Neural cell (in vitro differentiated cells): Measurements from ENCODE around the gene RUNX1. TPM values are rescaled to one million over a fixed set of nuclear protein-coding genes. Genes with fewer than 3 reads are reported as not detected.

Source experiments
- H2AFZ ChIP-seq: fragments of 200-600, 300-800 bp; sonication (generic), shearing (Covaris generic); 2 replicates; pipeline ENCODE4 v1.6.0; 2014; ENCODE audit warnings: low read depth, mild to moderate bottlenecking, antibody characterized with exemption, low read length, moderate library complexity
- H3F3A ChIP-seq: fragments of 200-600 bp; shearing (Covaris generic); 2 replicates; pipeline ENCODE4 v1.6.1; 2016; ENCODE audit warnings: mild to moderate bottlenecking, moderate library complexity, mixed read lengths, antibody characterized with exemption, low read length; ENCODE audit not compliant: insufficient read depth, poor library complexity, severe bottlenecking
- H3K27ac ChIP-seq: fragments of 200-600, 300-800 bp; sonication (generic), shearing (Covaris generic); 2 replicates; pipeline ENCODE4 v1.5.1; 2014; ENCODE audit warnings: mild to moderate bottlenecking, low read length, moderate library complexity
- H3K27me3 ChIP-seq: fragments of 300-800, 200-600 bp; sonication (generic), shearing (Covaris generic); 2 replicates; pipeline ENCODE4 v1.6.0; 2014; ENCODE audit warnings: mild to moderate bottlenecking, low read depth, low read length, moderate library complexity; ENCODE audit not compliant: insufficient read depth
- H3K36me3 ChIP-seq: fragments of 300-800, 200-600 bp; sonication (generic), shearing (Covaris generic); 2 replicates; pipeline ENCODE4 v1.5.1; 2014; ENCODE audit warnings: mild to moderate bottlenecking, antibody characterized with exemption, low read length, moderate library complexity; ENCODE audit not compliant: insufficient read depth
- H3K4me2 ChIP-seq: fragments of 300-800, 200-600 bp; sonication (generic), shearing (Covaris generic); 2 replicates; pipeline ENCODE4 v1.6.0; 2014; ENCODE audit warnings: mild to moderate bottlenecking, low read length
- H3K4me3 ChIP-seq: fragments of 300-800, 200-600 bp; sonication (generic), shearing (Covaris generic); 2 replicates; pipeline ENCODE4 v1.5.1; 2014; ENCODE audit warnings: mild to moderate bottlenecking, low read length, moderate library complexity
- H3K79me2 ChIP-seq: fragments of 200-600 bp; shearing (Covaris generic); replicated peaks from 2 replicates; pipeline ENCODE4 v1.6.0; 2014; ENCODE audit warnings: mild to moderate bottlenecking, low read length, moderate library complexity; ENCODE audit not compliant: insufficient read depth
- H3K9ac ChIP-seq: fragments of 300-800, 200-600 bp; sonication (generic), shearing (Covaris generic); 2 replicates; pipeline ENCODE4 v1.6.1; 2016; ENCODE audit warnings: mild to moderate bottlenecking, low read length, mixed read lengths
- H3K9me2 ChIP-seq: fragments of 200-600 bp; shearing (Covaris generic); 2 replicates; pipeline ENCODE4 v1.6.1; 2016; ENCODE audit warnings: mild to moderate bottlenecking, low read length, mixed read lengths; ENCODE audit not compliant: insufficient read depth
- H3K9me3 ChIP-seq: fragments of 200-600, 300-800 bp; sonication (generic), shearing (Covaris generic); 2 replicates; pipeline ENCODE4 v1.6.1; 2016; ENCODE audit warnings: mild to moderate bottlenecking, mixed run types, low read length, moderate library complexity, mixed read lengths
- H4K20me1 ChIP-seq: fragments of 200-600 bp; shearing (Covaris generic); 2 replicates; pipeline ENCODE4 v1.6.1; 2016; ENCODE audit warnings: mild to moderate bottlenecking, mixed run types; ENCODE audit not compliant: insufficient read depth
- CTCF ChIP-seq: fragments of 450-650 bp; IDR thresholded peaks from 2 replicates; pipeline ENCODE4 v1.5.1; 2014; ENCODE audit warnings: antibody characterized with exemption, mild to moderate bottlenecking, moderate library complexity; ENCODE audit not compliant: poor library complexity, severe bottlenecking
- EP300 ChIP-seq: fragments of 450-650 bp; conservative IDR thresholded peaks from 2 replicates; pipeline ENCODE4 v1.6.1; 2014; ENCODE audit warnings: antibody characterized with exemption, mild to moderate bottlenecking, moderate library complexity; ENCODE audit not compliant: poor library complexity, severe bottlenecking
- EZH2 ChIP-seq: fragments of 200-600, 300-800 bp; shearing (Covaris generic), sonication (generic); IDR thresholded peaks from 2 replicates; pipeline ENCODE4 v1.6.1; 2014; ENCODE audit warnings: antibody characterized with exemption, low read length, borderline replicate concordance, mild to moderate bottlenecking; ENCODE audit not compliant: insufficient read depth, poor library complexity, severe bottlenecking
- MXI1 ChIP-seq: fragments of 450-650 bp; conservative IDR thresholded peaks from 2 replicates; pipeline ENCODE4 v1.6.1; 2014; ENCODE audit warnings: antibody characterized with exemption, mild to moderate bottlenecking; ENCODE audit not compliant: poor library complexity, severe bottlenecking
- POLR2AphosphoS5 ChIP-seq: IDR thresholded peaks from 2 replicates; pipeline ENCODE4 v1.6.1; 2012
- RAD21 ChIP-seq: fragments of 450-650 bp; conservative IDR thresholded peaks from 2 replicates; pipeline ENCODE4 v1.6.1; 2014; ENCODE audit warnings: antibody characterized with exemption, mild to moderate bottlenecking, moderate library complexity
- REST ChIP-seq: IDR thresholded peaks from 2 replicates; pipeline ENCODE4 v1.6.1; 2012; ENCODE audit warnings: borderline replicate concordance
- SMC3 ChIP-seq: fragments of 450-650 bp; conservative IDR thresholded peaks from 2 replicates; pipeline ENCODE4 v1.6.1; 2014; ENCODE audit warnings: antibody characterized with exemption, mild to moderate bottlenecking, moderate library complexity; ENCODE audit not compliant: poor library complexity
- TAF1 ChIP-seq: IDR thresholded peaks from 2 replicates; pipeline ENCODE4 v1.6.1; 2012; ENCODE audit warnings: low read depth
- polyA plus RNA-seq: library from polyadenylated mRNA; depleted of rRNA; stranded (reverse); fragments of >200 nt; gene quantifications from 2 replicates; pipeline ENCODE4 v1.2.3, GENCODE V29; 2014

Gene RUNX1
- polyA plus RNA-seq, 1 donor from 2014 or later = not detected

GRCh38 chr21:34768326-34768725 lies 280.8 kb downstream of the RUNX1 start:
- Histone ChIP-seq H3K4me3 (no peak overlapping the region), H3K79me2 (no peaks in the 10 kb centered on the region), H3K9me3 (no peaks in the 10 kb centered on the region), H2AFZ (no peak overlapping the region), H4K20me1 (no peaks in the 10 kb centered on the region), H3K36me3 (no peaks in the 10 kb centered on the region), H3F3A (no peaks in the 10 kb centered on the region), H3K9me2 (no peaks in the 10 kb centered on the region), H3K27me3 (no peaks in the 10 kb centered on the region), H3K9ac (no peak overlapping the region), H3K27ac (no peak overlapping the region), H3K4me2 (no peak overlapping the region)
- TF ChIP-seq POLR2AphosphoS5 (no peak), MXI1 (no peak)

- no peak overlapping the region for H3K4me2 ChIP-seq
- H3K27ac ChIP-seq = no peak overlapping the region
- no peak overlapping the region for H3K9ac ChIP-seq
- H3K4me3 ChIP-seq = no peak overlapping the region
- TF ChIP-seq REST = no peak
- TF ChIP-seq CTCF = no peak
- TF ChIP-seq POLR2AphosphoS5 = no peak
- TF ChIP-seq RAD21 = no peak
- no peak for TF ChIP-seq EP300
- no peak for TF ChIP-seq SMC3
- TF ChIP-seq MXI1 = no peak
- TF ChIP-seq TAF1 = no peak
- no peak for TF ChIP-seq EZH2
- no peaks in the 10 kb centered on the region for H3K9me2 ChIP-seq
- no peak overlapping the region for H2AFZ ChIP-seq
- H3K9me3 ChIP-seq = no peaks in the 10 kb centered on the region
- H3F3A ChIP-seq = no peaks in the 10 kb centered on the region
- H3K79me2 ChIP-seq = no peaks in the 10 kb centered on the region
- no peaks in the 10 kb centered on the region for H4K20me1 ChIP-seq
- H3K36me3 ChIP-seq = no peaks in the 10 kb centered on the region
- H3K27me3 ChIP-seq = no peaks in the 10 kb centered on the region
These were observed 282.2 kb downstream of the RUNX1 start for GRCh38 chr21:34766862-34767261.

- TF ChIP-seq EP300 (no peak), MXI1 (no peak), CTCF (no peak), POLR2AphosphoS5 (no peak), RAD21 (no peak), REST (no peak), EZH2 (no peak), SMC3 (no peak), TAF1 (no peak)
- Histone ChIP-seq H3K27me3 (no peaks in the 10 kb centered on the region), H3K9me3 (no peaks in the 10 kb centered on the region), H4K20me1 (no peaks in the 10 kb centered on the region), H3K9ac (no peak overlapping the region), H3K9me2 (no peaks in the 10 kb centered on the region), H2AFZ (no peak overlapping the region), H3F3A (no peaks in the 10 kb centered on the region), H3K27ac (no peak overlapping the region), H3K4me2 (no peak overlapping the region), H3K4me3 (no peak overlapping the region), H3K36me3 (no peaks in the 10 kb centered on the region), H3K79me2 (no peaks in the 10 kb centered on the region)
These were observed 283.5 kb downstream of the RUNX1 start for GRCh38 chr21:34765619-34766018.
